Gastrocnemius medialis (tissue), 4 donors: Measurements from ENCODE around the gene MAB21L2.

ENCODE experiments used
- POLR2A ChIP-seq, 2 donors: fragments of 450-650 bp; IDR thresholded peaks; one replicate each; pipeline ENCODE4 v1.6.1; 2017; ENCODE audit warnings: antibody characterized with exemption in 2 of 2, mild to moderate bottlenecking in 2 of 2, moderate library complexity in 2 of 2
- TF ChIP-seq, protein P1 (sequence below), 5 experiments: fragments of 450-650 bp in 3 of 5; fragments of 200-600 bp in 2 of 5; sonication (generic) in 2 of 5; IDR thresholded peaks in 4 of 5; conservative IDR thresholded peaks in 1 of 5; 1 replicate in 4 of 5; 2 replicates in 1 of 5; pipeline ENCODE4 v1.5.1; 2016 to 2019; ENCODE audit warnings: antibody characterized with exemption in 5 of 5, mild to moderate bottlenecking in 3 of 5, moderate library complexity in 3 of 5

- TF ChIP-seq, protein P1, sequence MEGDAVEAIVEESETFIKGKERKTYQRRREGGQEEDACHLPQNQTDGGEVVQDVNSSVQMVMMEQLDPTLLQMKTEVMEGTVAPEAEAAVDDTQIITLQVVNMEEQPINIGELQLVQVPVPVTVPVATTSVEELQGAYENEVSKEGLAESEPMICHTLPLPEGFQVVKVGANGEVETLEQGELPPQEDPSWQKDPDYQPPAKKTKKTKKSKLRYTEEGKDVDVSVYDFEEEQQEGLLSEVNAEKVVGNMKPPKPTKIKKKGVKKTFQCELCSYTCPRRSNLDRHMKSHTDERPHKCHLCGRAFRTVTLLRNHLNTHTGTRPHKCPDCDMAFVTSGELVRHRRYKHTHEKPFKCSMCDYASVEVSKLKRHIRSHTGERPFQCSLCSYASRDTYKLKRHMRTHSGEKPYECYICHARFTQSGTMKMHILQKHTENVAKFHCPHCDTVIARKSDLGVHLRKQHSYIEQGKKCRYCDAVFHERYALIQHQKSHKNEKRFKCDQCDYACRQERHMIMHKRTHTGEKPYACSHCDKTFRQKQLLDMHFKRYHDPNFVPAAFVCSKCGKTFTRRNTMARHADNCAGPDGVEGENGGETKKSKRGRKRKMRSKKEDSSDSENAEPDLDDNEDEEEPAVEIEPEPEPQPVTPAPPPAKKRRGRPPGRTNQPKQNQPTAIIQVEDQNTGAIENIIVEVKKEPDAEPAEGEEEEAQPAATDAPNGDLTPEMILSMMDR (IDR thresholded peaks at IDR 0.05 in 4 of 5, conservative IDR thresholded peaks at IDR 0.05 in 1 of 5), result no peak
- TF ChIP-seq POLR2A (IDR thresholded peaks at IDR 0.05), result no peak
Measured at GRCh38 chr4:150541681-150542080, 40.3 kb upstream of the MAB21L2 start.
